H1 (cell line): Measurements from ENCODE around the gene ASTN2. TPM values are rescaled to one million over a fixed set of nuclear protein-coding genes. Genes with fewer than 3 reads are reported as not detected.

Experiments used
- CTCF ChIA-PET: fragments of 300-600 bp; sonication (Branson Sonifier 250); formaldehyde crosslinking; loops from one replicate; lab custom pipeline; 2021; ENCODE audit not compliant: partially characterized antibody; lab: Charles Lee
- POLR2A ChIA-PET: fragments of 300-600 bp; sonication (Branson Sonifier 250); formaldehyde crosslinking; loops from one replicate; lab custom pipeline; 2021; ENCODE audit warnings: inconsistent platforms; ENCODE audit not compliant: partially characterized antibody; lab: Charles Lee
- DNase-seq, 2 experiments: peaks; one replicate each; pipeline versions ENCODE4 v3.0.0 to v3.0.0-alpha.2; 2010 to 2022; ENCODE audit warnings: low spot score in 2 of 2, low read depth in 1 of 2, mixed read lengths in 1 of 2
- FAIRE-seq: peaks from 2 replicates; lab custom pipeline; 2011; peaks lifted over from hg19 to GRCh38; lab: Jason Lieb, UNC
- H2AFZ ChIP-seq: 2 replicates; pipeline ENCODE4 v1.8.1; 2012; ENCODE audit warnings: low read length, inconsistent platforms
- H2AK5ac ChIP-seq: 2 replicates; pipeline ENCODE4 v1.6.1; 2013; ENCODE audit warnings: low read depth, low read length
- H2BK120ac ChIP-seq: replicated peaks from 2 replicates; pipeline ENCODE3; 2013; ENCODE audit warnings: low read depth, low read length, inconsistent platforms
- H2BK12ac ChIP-seq: 2 replicates; pipeline ENCODE4 v1.6.1; 2013; ENCODE audit warnings: low read depth, low read length
- H2BK15ac ChIP-seq: 2 replicates; pipeline ENCODE4 v1.6.1; 2013; ENCODE audit warnings: low read length
- H2BK20ac ChIP-seq: 2 replicates; pipeline ENCODE4 v1.6.1; 2013; ENCODE audit warnings: low read length
- H2BK5ac ChIP-seq: 2 replicates; pipeline ENCODE4 v1.6.1; 2013; ENCODE audit warnings: low read depth, low read length
- H3K14ac ChIP-seq: 2 replicates; pipeline ENCODE4 v1.6.1; 2013; ENCODE audit warnings: inconsistent platforms; ENCODE audit not compliant: insufficient read length
- H3K18ac ChIP-seq: 2 replicates; pipeline ENCODE4 v1.6.1; 2013; ENCODE audit warnings: low read length; ENCODE audit errors: extremely low read depth
- H3K23ac ChIP-seq: 2 replicates; pipeline ENCODE4 v1.6.1; 2013; ENCODE audit warnings: inconsistent platforms; ENCODE audit not compliant: insufficient read length
- H3K23me2 ChIP-seq: 2 replicates; pipeline ENCODE4 v1.6.1; 2013; ENCODE audit warnings: low read depth, low read length
- H3K27ac ChIP-seq: 2 replicates; pipeline ENCODE4 v1.6.1; 2011; ENCODE audit warnings: low read depth, low read length, inconsistent platforms
- H3K27me3 ChIP-seq, 4 experiments: replicated peaks in 1 of 4; 1 replicate in 1 of 4; 2 replicates in 3 of 4; pipeline versions ENCODE4 v1.6.1 to v1.8.1; 2011 to 2013; ENCODE audit warnings: low read length in 3 of 4, mild to moderate bottlenecking in 3 of 4, inconsistent platforms in 2 of 4, mixed read lengths in 2 of 4, moderate library complexity in 1 of 4; ENCODE audit not compliant: control insufficient read depth in 3 of 4, insufficient read depth in 3 of 4; ENCODE audit errors: extremely low read depth in 1 of 4
- H3K36me3 ChIP-seq, 4 experiments: 2 replicates each; pipeline versions ENCODE4 v1.6.1 to v1.8.1; 2011 to 2013; ENCODE audit warnings: mild to moderate bottlenecking in 4 of 4, low read length in 3 of 4, moderate library complexity in 2 of 4, control low read depth in 1 of 4, inconsistent platforms in 1 of 4; ENCODE audit not compliant: insufficient read depth in 4 of 4, control insufficient read depth in 2 of 4
- H3K4ac ChIP-seq: replicated peaks from 2 replicates; pipeline ENCODE3; 2013; ENCODE audit warnings: low read length, low read depth, mixed read lengths, inconsistent platforms; ENCODE audit not compliant: insufficient read length
- H3K4me1 ChIP-seq, 4 experiments: replicated peaks in 1 of 4; 1 replicate in 1 of 4; 2 replicates in 3 of 4; pipeline versions ENCODE4 v1.6.1 to v1.8.1; 2011 to 2013; ENCODE audit warnings: low read length in 3 of 4, inconsistent platforms in 2 of 4, mixed read lengths in 1 of 4; ENCODE audit not compliant: insufficient read depth in 4 of 4, control insufficient read depth in 3 of 4
- H3K4me2 ChIP-seq, 2 experiments: 2 replicates each; pipeline versions ENCODE4 v1.6.1 to v1.8.1; 2011 to 2013; ENCODE audit warnings: low read depth in 2 of 2, low read length in 2 of 2, control low read depth in 1 of 2, inconsistent platforms in 1 of 2, mild to moderate bottlenecking in 1 of 2; ENCODE audit not compliant: insufficient read depth in 1 of 2
- H3K4me3 ChIP-seq, 4 experiments: fragments of 200-600, 300-600 bp in 1 of 4; sonication (generic), shearing (Covaris generic), sonication (Bioruptor Twin) in 1 of 4; 2 replicates each; pipeline versions ENCODE4 v1.5.1 to v1.8.1; 2011 to 2016; ENCODE audit warnings: low read length in 4 of 4, low read depth in 3 of 4, control low read depth in 2 of 4, inconsistent platforms in 2 of 4, mild to moderate bottlenecking in 2 of 4, mixed read lengths in 1 of 4, moderate library complexity in 1 of 4; ENCODE audit not compliant: insufficient read depth in 2 of 4; ENCODE audit errors: extremely low read depth in 1 of 4
- H3K56ac ChIP-seq: replicated peaks from 2 replicates; pipeline ENCODE3; 2013; ENCODE audit warnings: low read depth, mild to moderate bottlenecking, mixed read lengths, low read length, inconsistent platforms; ENCODE audit not compliant: insufficient read length
- H3K79me1 ChIP-seq: 2 replicates; pipeline ENCODE4 v1.6.1; 2013; ENCODE audit warnings: low read depth, low read length, control low read depth
- H3K79me2 ChIP-seq, 2 experiments: 2 replicates each; pipeline versions ENCODE4 v1.6.1 to v1.8.1; 2012 to 2013; ENCODE audit warnings: low read length in 2 of 2, mild to moderate bottlenecking in 2 of 2, inconsistent platforms in 1 of 2; ENCODE audit not compliant: insufficient read depth in 2 of 2, control insufficient read depth in 1 of 2
- H3K9ac ChIP-seq, 4 experiments: replicated peaks in 1 of 4; 1 replicate in 1 of 4; 2 replicates in 3 of 4; pipeline versions ENCODE4 v1.6.1 to v1.8.1; 2011 to 2013; ENCODE audit warnings: low read depth in 3 of 4, low read length in 3 of 4, control low read depth in 2 of 4, mild to moderate bottlenecking in 2 of 4, moderate library complexity in 2 of 4, inconsistent platforms in 1 of 4; ENCODE audit errors: extremely low read depth in 1 of 4
- H3K9me3 ChIP-seq, 2 experiments: 2 replicates each; pipeline versions ENCODE4 v1.6.1 to v1.8.1; 2012 to 2013; ENCODE audit warnings: mild to moderate bottlenecking in 2 of 2, moderate library complexity in 2 of 2, control low read depth in 1 of 2, inconsistent platforms in 1 of 2, low read depth in 1 of 2, low read length in 1 of 2, mixed read lengths in 1 of 2; ENCODE audit not compliant: insufficient read depth in 2 of 2
- H4K20me1 ChIP-seq, 2 experiments: replicated peaks in 1 of 2; 2 replicates each; pipeline versions ENCODE3 to v1.8.1; 2011 to 2013; ENCODE audit warnings: inconsistent platforms in 2 of 2, low read length in 2 of 2, mild to moderate bottlenecking in 1 of 2; ENCODE audit not compliant: insufficient read depth in 2 of 2, control insufficient read depth in 1 of 2
- H4K5ac ChIP-seq: 2 replicates; pipeline ENCODE4 v1.6.1; 2013; ENCODE audit warnings: low read length, low read depth, mixed read lengths, inconsistent platforms; ENCODE audit not compliant: insufficient read length
- H4K8ac ChIP-seq: 2 replicates; pipeline ENCODE4 v1.8.0; 2013; ENCODE audit warnings: mild to moderate bottlenecking, moderate library complexity, low read length, inconsistent platforms; ENCODE audit not compliant: insufficient read depth; ENCODE audit errors: extremely low read depth
- H4K91ac ChIP-seq: replicated peaks from 2 replicates; pipeline ENCODE3; 2013; ENCODE audit warnings: low read length, mixed read lengths, inconsistent platforms; ENCODE audit not compliant: insufficient read length
- TBP ChIP-seq: IDR thresholded peaks from 2 replicates; pipeline ENCODE4 v1.6.1; 2011; ENCODE audit warnings: low read depth, low read length, improper control_type of control experiment
- WGBS, 2 experiments: shearing (Covaris generic) in 1 of 2; methylation state at CpG; one replicate each; pipeline versions ENCODE4 v1.1.6 to v1.1.7; 2013 to 2015; ENCODE audit warnings: low lambda C conversion rate in 2 of 2, mixed read lengths in 2 of 2, inconsistent platforms in 1 of 2, low coverage in 1 of 2, missing lambda C conversion rate in 1 of 2; ENCODE audit not compliant: insufficient replicate concordance in 2 of 2, insufficient coverage in 1 of 2, insufficient read length in 1 of 2; ENCODE audit errors: extremely low coverage in 1 of 2, missing lambda C conversion rate in 1 of 2; 5-methylcytosine and 5-hydroxymethylcytosine counted together
- polyA plus RNA-seq, 7 experiments: library from polyadenylated mRNA; depleted of rRNA in 3 of 7; stranded (reverse) in 5 of 7; unstranded in 2 of 7; fragments of >200 nt in 5 of 7; fragments of 200-250 nt in 2 of 7; gene quantifications; 1 replicate in 5 of 7; 2 replicates in 1 of 7; 4 replicates in 1 of 7; pipeline versions ENCODE4 v1.2.1 to v1.2.3, GENCODE V29; 2011 to 2013; ENCODE audit warnings: missing spikeins in 2 of 7, mixed read lengths in 2 of 7
- total RNA-seq: library from RNA; stranded (reverse); fragmentation: NEBNext Ultra II Directional; extraction: Animal tissue kit (Norgen Biotek cat#: 25700); gene quantifications from 2 replicates; pipeline ENCODE4 v1.2.1, GENCODE V29; 2021

The ASTN2 gene
- total and polyA plus RNA-seq, 2 of the 8 experiments (the other 6 are each of a cell fraction or from before 2014, with no cell fraction given) = 8.2 to 13.7 TPM

DNA sequence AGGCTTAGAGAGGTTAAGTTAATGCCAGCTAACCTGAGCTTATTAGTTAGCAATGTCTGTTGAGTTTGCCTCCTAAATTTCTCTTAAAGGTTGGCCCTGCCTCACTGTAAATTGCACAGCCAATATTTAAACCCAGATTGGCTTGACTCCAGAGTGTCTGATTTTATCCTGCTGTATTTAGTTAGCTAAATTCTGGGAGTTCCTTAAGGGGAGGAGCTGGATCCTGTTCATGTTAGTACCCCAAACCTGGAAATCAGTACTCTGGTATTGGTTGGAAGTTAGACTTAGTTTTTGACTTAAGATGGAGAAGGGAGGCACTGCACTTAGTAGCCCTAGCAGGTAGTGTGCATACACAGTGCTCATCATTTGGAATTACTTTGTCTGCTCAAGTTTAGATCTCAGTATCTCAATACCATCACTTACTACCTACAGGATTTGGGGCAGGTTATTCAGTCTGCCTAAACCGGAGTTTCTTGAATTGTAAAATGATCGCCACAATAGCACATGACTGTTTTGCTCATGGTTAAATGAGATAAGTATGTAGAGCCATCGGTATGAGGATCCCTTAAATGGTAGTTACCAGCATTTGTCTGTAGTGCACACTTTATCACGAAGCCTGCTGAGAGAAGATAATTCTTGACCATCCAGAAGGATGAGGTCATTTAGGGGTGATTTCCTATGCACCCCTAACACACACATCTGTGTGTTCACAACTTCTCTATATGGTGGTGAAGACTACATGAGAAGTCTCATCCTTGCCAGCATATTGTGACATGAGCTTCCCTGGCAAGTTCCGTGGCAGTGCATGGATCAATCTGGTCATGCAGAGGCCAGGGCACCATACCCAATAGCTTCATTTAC lies 992.5 kb downstream of the ASTN2 start:
- no peak overlapping the region for H4K91ac ChIP-seq
- FAIRE-seq = no peak
- WGBS, 2 experiments = 91% methylated on average over 5 of the region's 5 CpGs; no CpG with 5 or more reads in 1 of the 2 experiments

More for the DNA sequence above, 992.5 kb downstream of the ASTN2 start:
- Histone ChIP-seq H3K36me3 (no peaks in the 10 kb centered on the region), H3K79me1 (no peaks in the 10 kb centered on the region), H3K79me2 (no peaks in the 10 kb centered on the region), H3K23ac (no peak overlapping the region), H3K27me3 (no peaks in the 10 kb centered on the region), H2BK5ac (no peak overlapping the region), H3K56ac (no peak overlapping the region), H3K9ac (no peak overlapping the region), H2BK120ac (no peak overlapping the region), H3K18ac (no peak overlapping the region), H3K27ac (no peak overlapping the region), H3K9me3 (no peaks in the 10 kb centered on the region), H3K4me2 (no peak overlapping the region), H3K23me2 (no peaks in the 10 kb centered on the region), H2AK5ac (no peak overlapping the region), H2BK12ac (no peak overlapping the region), H3K4me3 (no peak overlapping the region), H2BK20ac (no peak overlapping the region), H4K5ac (no peak overlapping the region), H3K14ac (no peak overlapping the region), H4K8ac (no peak overlapping the region), H3K4ac (no peak overlapping the region), H3K4me1 (no peaks in the 10 kb centered on the region), H2BK15ac (no peak overlapping the region), H2AFZ (no peak overlapping the region), H4K20me1 (no peaks in the 10 kb centered on the region)
- no peak for TF ChIP-seq TBP
- ChIA-PET POLR2A (no interaction called here), CTCF (interaction anchor here (0.7 to 2.8 kb wide), 5 partner anchors 12 to 72 kb away, joined by 3 to 10 read pairs (median 4); no protein-coding TSS in a partner anchor)
- no peak for DNase-seq
